GM19238 (cell line): Measurements from ENCODE around the gene OSBPL3.

ENCODE experiments used
- DNase-seq: peaks from one replicate; pipeline ENCODE4 v3.0.0; 2011; ENCODE audit warnings: low spot score; ENCODE audit not compliant: insufficient read length

Gene OSBPL3

DNA sequence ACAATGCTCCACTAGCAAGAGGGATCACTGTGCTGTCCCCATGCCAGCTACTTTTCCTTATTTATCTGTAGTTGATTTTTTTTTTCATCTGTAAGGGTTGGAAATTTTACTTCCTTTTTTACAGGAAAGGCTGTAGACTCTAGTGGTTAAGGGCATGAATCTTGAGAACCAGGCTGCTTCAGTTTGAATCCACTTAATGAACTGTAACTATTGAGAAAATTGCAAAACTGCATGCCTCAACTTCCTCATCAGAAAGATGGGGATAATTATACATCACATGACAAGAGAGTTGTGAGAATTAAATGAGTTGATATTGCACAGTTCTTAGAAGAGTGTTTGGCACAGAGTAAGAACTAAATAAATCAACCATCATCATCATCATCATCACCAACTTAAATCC lies 116.4 kb downstream of the OSBPL3 start:
- DNase-seq, result no peak

DNA sequence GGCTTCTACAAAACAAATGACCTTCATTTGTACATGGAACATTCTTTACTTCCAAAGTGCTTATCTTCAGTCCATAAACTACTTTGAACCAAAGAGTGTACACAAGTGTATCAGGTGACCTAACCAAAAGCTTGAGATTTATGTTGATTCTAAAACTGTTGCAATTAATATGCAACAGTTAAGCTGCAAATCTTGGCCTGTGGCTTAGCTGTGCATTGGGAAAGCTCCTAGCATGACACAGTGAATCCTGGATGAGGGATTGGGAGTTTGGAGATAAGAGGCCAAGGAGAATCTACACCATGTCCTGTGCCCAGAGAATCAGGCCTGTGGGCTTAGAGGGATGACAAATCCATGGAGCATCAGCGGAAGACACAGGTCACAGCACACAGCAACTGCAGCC lies 117.5 kb downstream of the OSBPL3 start:
- no peak for DNase-seq

DNA sequence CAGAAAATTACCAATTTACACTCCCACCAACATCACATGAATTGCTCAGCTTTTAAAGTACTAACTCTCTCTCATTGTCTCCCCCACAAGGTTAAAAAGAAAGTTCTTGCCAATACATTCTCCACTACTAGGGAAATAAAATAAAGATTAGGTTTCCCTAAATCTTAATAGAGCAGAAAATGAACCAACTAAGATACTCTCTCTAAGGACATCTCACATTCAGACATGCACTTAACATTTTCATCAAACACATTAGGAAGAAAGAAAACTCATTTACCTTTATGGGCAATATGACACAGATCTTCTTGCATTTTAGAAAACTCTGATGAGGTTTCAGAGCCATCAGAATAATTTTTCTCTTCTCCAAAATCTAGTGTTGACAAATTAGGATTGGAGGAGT lies 118.6 kb downstream of the OSBPL3 start:
- no peak for DNase-seq

DNA sequence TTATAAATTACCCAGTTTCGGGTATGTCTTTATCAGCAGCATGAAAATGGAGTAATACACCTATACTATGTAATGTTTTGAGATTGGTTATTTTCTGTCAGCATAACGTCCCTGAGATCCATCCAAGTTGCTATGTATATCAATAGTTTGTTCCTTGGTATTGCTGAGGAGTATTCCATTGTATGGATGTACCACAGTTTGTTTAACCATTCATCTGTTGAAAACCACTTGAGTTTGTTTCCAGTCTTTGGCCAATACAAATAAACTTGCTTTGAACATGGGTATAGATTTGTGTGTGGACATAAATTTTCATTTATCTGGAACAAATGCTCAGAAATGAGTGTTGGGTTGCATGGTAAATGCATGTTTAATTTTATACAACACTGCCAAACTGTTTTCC lies 119.4 kb downstream of the OSBPL3 start:
- DNase-seq, result no peak

DNA sequence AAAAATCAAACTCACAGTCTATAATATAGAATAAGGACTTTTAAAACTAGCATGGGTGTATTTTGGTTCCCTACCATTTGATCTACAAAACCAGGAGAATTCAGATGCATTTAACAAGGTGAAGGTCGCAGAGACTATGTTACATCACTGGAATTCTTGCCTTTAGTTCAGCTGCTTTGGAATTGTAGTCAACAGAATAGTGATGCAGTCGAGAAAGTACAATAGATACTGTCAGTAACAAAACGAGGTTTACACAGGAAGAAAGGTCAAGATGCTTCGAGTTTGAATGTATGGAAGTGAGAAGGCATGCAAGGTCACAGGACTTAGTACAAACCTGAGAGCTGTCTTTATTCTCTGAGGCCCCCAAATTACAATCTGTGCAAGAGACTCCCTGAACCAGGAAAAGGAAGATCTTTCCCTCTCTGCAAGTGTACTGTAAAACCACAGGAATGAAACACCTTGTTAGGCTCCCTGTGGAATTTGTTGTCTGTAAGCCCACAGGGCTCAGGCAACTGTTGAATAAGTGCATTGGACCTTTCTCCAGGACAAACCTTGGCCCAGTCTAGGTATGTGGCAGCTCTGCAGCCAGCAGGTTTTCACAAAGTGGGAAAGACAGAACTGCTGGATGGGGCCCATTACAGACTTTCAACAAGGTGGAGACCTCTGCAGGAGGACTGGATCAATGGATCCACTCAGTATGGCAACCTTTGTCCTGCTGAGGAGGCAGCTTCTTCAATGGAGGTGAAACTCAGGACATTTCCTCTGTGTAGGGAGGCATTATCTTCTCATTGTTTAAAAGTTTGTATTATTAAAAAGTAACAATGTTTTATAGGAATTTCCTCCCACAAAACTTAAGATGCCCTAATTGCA lies 121.6 kb downstream of the OSBPL3 start:
- DNase-seq, result no peak

DNA sequence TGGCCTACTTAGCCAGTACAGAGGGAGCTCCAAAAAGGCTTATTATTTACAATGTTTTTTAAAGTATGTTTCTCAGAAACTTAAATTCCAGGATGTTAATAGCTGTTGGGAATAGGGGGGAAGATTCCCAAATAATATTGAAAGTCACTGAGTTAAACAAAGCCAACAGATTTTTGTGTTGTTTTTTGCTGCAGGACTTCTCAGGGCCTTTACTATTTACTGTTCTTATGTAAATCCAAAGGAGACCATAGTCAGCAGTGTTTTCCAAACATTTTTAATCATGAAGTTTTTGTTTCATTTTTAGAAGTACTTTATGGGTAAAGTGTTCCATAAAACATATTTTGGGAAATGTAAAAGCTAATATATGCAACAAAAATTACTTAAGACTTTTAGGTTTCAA lies 122.4 kb downstream of the OSBPL3 start:
- DNase-seq, result no peak

DNA sequence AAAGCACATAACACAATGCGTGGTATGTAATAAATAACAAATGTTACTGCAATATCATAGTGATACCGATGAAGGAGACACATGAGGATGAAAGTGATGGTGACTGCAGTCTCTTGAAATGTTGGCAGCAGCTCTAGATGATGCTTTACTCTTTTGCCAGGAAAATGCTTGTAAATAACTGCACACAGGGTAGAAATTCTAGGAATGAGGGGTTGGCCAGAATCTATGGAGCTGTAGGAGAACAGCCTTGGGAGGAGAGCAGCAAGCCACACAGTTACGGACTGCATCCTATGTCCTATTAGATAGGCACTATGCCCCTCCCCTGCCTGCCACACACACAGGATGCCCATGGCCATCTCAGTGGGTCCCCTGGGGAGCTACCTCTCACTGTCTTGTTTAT lies 125.1 kb downstream of the OSBPL3 start:
- DNase-seq, result no peak

DNA sequence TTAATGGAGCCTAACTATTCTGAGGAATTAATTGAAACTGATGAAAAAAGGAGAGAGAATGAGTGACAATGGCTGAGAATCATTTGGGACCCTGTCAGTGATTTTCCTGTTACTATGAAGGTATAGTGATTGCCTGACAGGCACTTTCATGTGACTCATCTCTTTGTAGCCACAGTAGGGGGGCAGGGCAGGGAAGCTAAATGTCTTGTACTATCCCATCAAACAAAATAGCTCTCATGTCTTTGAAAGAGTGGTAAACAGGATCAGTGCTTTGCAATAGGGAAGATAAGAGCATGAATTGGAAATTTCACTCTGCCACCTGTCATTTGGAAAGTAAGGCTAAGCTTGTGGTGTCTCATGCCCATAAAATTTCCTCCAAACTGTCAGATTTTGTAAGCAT lies 128.2 kb downstream of the OSBPL3 start:
- no peak for DNase-seq

DNA sequence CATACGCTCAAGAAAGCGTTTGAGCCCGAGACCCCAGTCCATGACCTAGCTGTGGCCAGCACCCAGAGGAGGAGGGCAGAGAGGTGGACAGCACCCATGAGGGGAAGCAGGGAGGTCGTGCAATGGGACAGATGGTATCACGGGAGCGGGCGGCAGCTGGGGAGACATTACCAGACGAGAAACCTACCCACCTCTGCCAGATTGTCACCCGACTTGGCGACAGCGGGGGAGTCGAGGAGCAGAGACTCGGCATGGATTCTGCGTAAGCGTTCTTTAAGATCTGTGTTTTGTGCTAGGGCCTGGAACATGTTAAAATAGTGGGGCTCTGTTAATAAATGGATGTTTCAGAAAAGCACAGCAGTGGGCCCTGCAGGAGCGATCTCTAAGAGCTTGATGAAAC lies 131.1 kb downstream of the OSBPL3 start:
- no peak for DNase-seq

DNA sequence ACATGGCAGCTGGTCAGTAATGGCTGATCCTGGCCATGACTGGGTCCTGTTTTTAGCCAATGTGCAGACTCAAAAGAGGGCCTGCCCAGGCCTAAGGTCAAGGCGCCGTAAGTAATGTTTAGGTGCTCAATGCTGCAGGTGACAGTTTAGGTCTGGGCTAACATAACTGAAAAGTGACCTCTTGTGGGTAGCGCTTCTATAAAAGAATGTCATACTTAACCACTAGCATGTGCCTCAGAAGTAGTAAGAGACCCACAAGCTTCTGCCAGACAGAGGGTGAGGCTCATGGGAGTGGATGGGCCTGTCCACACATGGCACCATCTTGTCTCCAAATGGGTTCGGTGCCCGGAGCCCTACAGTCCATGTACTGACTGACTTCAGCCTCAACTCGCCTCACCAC lies 132.2 kb downstream of the OSBPL3 start:
- DNase-seq, result no peak

DNA sequence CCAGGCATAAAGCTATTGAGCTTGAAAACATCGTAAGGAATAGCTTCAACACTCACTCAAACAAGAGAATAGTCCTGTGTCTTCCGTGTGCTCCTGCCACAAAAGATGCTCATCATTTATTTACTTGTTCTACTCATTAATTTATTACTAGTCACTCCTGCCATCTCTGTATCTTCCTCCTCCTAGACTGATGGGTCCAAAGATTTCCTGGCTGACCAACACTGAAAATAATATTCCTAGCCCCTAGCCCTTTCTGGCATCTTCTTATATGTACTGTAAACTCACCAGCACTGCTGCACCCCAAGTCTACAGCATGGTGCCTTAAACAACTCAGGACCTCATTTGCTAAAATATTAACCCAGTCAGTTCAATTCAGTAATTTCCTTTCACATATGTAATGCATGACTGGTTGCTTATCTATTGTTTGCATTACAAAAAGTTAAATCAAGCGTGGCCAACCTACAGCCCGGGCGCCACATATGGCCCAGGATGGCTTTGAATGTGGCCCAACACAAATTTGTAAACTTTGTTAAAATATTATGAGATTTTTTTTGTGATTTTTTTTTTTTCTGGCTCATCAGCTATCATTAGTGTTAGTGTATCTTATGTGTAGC lies 136.1 kb downstream of the OSBPL3 start:
- DNase-seq, result no peak

DNA sequence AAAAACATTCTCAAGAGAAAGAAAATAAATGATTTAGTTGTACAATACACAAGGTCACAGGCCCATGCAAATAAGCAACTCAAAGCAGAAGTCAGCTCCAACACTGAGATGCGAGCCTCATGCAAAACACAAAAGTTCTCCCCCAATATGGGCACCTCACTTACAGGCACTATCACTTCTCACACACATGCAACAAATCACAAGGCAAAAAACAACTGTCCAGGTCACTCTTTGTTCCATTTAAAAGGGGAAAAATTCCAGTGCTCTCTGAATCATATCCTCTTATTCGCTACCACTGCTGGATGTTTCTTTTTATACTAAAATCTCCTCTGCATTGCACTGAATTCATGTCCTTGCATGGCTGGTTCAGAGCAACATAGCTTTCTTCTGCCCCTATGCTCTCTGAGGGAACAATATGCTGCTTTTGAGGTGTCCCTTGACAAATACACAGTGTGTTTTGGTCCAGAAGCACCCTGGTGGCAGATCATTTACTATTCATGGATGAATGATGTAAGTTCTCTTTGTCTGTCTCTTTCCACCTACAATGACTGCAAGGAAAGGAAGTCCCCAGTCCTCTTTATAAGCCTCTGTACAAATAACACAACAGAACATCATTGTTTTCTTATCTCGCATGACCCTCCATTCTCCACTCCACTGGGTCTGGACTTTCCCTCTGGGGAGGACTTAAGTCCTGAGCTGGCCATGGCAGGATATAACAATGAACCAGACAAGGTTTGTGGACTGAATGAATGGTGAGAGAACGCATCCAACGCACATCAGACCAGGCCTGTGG lies 137.3 kb downstream of the OSBPL3 start:
- no peak for DNase-seq

DNA sequence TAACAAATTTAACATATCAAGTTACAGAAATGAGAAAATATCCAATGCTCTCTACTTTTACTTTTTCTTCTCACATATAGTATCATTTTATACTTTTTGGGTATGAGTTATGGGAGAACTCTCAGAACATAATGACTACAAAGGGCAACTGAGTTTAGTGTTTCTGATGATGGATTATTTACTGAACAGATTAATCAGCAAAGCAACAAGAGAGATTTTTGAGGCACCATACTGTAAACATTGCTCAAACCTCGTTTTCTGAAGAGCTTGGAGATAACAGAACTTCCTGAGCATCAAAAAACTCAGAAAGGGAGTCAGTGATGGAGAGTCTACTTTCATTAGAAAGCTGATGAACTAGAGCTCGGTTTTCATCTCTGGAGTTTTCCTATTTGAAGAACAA lies 137.9 kb downstream of the OSBPL3 start:
- no peak for DNase-seq

DNA sequence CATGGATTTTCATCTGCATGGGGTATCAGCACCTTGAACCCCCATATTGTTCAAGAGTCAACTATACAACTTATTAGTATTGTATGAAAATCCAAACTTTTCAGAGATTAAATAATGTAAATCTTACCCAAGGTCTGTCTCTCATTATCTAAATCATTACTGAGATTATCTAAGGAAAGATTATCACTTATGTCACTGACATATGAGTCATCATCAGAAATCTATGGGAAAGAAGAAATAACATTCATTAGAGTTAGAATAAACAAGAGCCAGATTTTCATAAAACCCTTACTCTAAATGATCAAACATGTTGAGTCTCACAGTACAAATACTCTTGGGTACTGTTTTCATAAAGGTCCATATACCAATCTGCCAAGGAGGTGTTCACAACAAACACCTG lies 139.4 kb downstream of the OSBPL3 start:
- no peak for DNase-seq

DNA sequence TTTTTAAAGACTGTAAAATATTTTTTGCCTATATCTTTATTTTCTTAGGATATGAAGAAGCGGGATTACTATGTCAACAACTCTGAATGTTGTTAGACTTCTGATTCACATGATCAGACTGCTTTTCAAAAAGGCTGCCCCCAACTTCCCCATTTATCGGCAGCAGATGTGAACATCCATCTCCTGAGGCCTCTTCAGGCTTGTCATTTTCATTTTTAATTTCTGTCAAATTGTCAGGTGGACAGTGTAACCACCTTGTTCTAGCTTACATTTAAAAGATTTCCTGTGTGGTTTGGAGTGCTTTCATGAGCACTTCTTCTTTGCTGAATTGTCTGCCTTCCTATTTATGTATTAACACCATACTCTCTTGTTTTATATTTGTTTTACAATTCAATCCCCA lies 143.9 kb downstream of the OSBPL3 start:
- DNase-seq, result no peak

DNA sequence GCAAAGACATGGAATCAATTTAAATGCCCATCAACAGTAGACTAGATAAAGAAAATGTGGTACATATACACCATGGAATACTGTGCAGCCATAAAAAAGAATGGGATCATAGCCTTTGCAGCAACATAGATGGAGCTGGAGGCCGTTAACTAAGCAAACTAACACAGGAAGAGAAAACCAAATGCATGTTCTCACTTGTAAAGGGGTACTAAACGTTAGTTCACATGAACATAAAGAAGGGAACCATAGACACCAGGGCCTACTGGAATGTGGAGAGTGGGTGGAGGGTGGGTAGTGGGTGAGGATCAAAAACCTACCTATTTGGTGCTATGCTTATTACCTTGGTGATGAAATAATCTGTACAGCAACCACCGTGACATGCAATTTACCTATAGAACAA lies 144.3 kb downstream of the OSBPL3 start:
- DNase-seq, result no peak

DNA sequence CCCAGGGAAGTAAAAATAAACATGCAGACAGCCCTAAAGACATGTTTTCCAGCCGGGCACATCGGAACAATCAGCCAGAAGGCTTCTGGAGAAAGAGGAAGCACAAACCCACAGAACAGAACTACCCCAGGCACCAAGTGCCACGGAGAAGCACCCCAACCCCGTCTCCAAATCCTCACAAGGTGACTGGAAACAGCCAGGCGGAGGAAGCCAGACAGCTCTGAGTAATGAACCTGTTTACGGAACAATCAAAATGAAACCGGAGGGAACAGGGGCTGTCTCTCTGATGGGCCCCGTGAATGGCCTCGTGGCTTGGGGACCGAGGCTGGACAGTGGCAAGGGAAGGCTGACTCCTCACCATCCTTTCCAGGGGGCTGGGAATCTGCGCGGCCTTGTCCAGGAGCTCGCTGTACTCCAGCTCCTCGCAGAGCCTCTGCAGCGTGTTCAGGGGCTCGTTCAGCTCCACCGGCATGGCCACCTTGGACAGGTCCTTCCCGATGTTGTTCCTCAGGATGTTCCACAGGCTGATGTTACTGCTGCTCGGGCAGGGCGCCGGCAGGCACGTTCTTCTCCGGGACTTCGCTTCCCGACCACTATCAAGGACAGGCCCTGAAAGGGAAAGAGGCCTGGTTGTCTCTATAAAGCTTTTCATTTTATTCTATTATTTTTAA lies 145.7 kb downstream of the OSBPL3 start:
- DNase-seq, result no peak

DNA sequence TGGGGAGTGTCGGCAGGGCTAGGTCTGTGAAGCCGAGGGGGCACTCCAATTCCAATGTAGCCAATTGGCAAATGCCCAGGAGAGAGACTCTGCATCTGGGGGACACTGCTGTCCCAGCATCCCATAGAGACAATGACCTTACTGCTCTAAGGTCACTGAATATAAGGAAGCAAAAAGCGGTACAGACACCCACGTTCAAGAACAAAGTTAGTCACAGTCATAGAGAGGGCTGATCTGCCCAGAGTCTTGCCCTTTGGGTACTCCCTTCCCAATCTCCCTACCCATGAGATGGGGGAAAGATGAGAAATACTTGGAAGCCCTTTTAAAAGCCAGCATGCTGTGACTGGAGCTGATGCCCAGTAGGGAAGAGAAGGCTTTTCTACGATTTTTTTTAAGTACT lies 146.4 kb downstream of the OSBPL3 start:
- no peak for DNase-seq

DNA sequence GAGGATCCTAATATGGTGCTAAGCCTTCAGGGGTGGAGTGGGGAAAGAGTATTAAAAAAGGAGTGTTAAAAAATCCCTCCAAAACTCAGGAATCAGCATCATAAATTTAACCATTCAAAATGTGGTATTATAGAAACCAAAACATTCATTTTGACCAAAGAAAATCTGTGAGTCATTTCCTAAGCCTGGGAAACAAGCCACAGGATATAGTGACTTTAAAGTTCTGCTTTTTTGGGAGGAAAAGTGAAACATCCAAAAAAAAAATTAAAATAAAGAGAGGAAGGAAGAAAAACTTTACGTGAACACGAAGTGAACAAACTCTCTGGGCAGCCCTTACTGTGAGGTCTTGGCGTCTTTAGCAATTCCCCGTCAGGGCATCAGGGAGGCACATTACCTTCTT lies 148.7 kb downstream of the OSBPL3 start:
- DNase-seq, result no peak

DNA sequence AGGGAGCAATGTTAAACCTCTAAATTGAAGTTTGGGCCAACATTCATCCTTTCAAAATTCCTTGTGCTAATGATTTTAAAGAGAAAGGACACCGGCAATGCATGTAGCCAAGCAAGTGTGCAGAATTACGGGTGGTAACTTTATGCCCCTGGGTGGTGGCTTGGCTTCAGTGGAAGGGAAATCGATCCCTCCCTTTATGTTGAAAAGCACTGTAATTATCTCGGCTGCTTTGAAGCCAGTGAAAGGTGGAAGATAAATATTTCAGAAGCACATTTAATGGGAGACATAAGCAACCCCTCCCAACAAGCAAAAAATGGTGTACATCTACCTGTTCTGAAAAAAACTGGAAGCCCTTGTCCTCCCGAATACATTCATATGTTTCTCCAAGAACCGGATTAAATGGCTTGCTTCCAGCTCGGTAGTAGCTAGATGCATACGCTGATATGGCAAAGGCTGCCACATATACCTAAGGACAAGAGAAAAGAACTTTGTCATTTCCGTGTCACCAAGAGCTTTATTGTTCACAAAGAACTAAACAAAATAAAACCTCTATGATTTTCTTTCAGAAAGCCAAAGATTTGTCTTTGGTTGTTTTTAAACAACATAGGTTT lies 149.4 kb downstream of the OSBPL3 start:
- no peak for DNase-seq

DNA sequence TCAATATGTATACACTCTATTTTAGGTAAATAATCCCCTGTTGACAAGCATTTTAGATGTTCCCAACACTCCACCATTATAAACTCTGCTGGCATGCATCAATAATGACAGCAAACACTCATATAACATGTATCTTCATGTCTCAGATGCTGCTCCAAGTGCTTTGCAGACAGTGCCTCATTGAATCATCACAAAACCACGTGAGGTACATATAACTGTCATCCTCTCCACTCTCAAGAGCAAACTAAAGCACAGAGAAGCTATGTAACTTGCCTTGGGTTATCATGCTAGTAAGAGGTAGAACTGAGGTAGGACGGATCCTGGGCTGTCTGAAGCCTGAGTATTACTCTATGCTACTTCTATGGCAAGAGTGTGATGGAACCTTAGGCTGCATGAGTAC lies 150.2 kb downstream of the OSBPL3 start:
- DNase-seq, result no peak
